ENCODE measurements around the gene AAMP. TPM values are rescaled to one million over a fixed set of nuclear protein-coding genes. Genes with fewer than 3 reads are reported as not detected.

Gene AAMP
- total RNA-seq, 1 donor from 2014 or later = 39.6 TPM

DNA sequence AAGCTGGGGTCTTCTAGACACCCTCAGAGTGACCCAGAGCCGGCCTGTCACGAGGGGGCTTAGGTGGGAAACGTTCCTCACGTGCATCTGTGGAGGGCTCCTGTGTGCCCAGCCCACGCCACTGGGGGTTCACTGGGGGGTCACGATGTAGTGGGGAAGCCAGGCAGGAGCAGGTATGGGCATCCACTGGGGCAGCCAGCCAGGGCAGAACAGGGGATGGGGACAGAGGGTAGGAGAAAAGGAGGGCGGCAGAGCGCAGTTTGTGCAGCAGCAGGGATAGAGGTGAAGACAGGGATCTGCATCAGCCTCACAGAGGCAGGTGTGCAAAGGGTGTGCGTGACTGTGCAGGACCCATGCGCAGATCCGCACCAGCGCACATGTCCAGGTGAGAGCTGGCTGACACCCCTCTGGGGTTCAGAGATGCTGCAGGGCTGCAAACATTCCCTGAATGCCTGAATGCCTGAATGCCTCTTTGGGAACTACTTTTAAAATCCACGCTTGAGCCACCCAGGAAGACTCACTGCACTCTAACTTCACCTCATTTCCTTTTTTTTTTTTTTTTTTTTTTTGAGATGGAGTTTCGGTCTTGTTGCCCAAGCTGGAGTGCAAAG lies 10.4 kb upstream of the AAMP start:
- Mint-ChIP-seq H3K36me3 (ENCODE audit: low read depth) (peaks cover 29% of the 10 kb centered on the region), H3K9me3 (ENCODE audit: low read depth) (no peaks in the 10 kb centered on the region), H3K27ac (ENCODE audit: unreplicated experiment) (no peak overlapping the region), H3K27me3 (ENCODE audit: low read depth) (no peaks in the 10 kb centered on the region), H3K4me1 (ENCODE audit: low read depth) (peaks cover 33% of the 10 kb centered on the region), H3K4me3 (ENCODE audit: unreplicated experiment) (no peak overlapping the region)
- no peak for DNase-seq (ENCODE audit: low spot score)
- TF ChIP-seq, protein P1, sequence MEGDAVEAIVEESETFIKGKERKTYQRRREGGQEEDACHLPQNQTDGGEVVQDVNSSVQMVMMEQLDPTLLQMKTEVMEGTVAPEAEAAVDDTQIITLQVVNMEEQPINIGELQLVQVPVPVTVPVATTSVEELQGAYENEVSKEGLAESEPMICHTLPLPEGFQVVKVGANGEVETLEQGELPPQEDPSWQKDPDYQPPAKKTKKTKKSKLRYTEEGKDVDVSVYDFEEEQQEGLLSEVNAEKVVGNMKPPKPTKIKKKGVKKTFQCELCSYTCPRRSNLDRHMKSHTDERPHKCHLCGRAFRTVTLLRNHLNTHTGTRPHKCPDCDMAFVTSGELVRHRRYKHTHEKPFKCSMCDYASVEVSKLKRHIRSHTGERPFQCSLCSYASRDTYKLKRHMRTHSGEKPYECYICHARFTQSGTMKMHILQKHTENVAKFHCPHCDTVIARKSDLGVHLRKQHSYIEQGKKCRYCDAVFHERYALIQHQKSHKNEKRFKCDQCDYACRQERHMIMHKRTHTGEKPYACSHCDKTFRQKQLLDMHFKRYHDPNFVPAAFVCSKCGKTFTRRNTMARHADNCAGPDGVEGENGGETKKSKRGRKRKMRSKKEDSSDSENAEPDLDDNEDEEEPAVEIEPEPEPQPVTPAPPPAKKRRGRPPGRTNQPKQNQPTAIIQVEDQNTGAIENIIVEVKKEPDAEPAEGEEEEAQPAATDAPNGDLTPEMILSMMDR (IDR thresholded peaks at IDR 0.05) = no peak

DNA sequence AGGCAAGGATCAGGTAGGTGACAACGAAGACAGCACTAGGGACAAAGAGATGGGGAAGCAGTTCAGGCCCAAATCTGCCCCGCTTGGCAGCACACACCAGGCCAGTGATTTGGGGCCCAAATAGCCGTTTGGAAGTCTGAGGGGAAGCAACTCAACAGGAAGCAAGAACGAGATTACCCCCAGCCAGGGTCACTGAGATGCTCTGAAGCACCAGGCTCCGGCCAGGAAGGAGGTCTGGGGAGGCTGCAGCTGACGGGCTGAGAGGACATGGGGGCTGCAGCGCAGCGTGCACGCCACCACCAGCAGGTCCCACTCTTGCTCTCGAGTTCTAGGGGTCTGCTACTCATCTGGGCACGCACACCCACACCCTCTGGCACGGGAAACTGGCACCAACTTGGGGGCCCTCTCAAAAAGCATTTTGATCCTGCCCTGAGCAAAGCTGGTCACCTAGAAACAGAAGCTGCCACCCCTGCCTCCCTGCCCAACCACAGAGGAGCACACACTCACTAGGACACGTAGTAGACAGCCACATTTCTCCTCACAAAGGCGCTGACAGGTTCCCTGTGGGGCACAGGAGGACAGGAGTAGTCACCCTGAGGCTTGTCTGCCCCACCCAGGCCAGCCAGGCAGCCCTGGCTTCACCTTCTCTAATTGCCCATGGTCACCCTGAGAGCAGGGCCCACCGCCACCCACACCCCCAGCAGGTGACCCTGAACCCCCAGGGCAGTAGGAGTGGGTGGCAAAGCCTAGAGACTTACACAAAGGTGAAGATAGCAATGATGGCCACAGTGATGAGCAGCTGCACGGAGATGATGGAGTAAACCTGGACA lies 8.8 kb upstream of the AAMP start:
- TF ChIP-seq, protein P1 (IDR thresholded peaks at IDR 0.05) = no peak
- DNase-seq (ENCODE audit: low spot score) = no peak
- H3K36me3 Mint-ChIP-seq (ENCODE audit: low read depth) = peaks cover 37% of the 10 kb centered on the region
- H3K27ac Mint-ChIP-seq (ENCODE audit: unreplicated experiment) = no peak overlapping the region
- no peaks in the 10 kb centered on the region for H3K9me3 Mint-ChIP-seq (ENCODE audit: low read depth)
- no peaks in the 10 kb centered on the region for H3K27me3 Mint-ChIP-seq (ENCODE audit: low read depth)
- peaks cover 21% of the 10 kb centered on the region for H3K4me1 Mint-ChIP-seq (ENCODE audit: low read depth)
- no peak overlapping the region for H3K4me3 Mint-ChIP-seq (ENCODE audit: unreplicated experiment)

DNA sequence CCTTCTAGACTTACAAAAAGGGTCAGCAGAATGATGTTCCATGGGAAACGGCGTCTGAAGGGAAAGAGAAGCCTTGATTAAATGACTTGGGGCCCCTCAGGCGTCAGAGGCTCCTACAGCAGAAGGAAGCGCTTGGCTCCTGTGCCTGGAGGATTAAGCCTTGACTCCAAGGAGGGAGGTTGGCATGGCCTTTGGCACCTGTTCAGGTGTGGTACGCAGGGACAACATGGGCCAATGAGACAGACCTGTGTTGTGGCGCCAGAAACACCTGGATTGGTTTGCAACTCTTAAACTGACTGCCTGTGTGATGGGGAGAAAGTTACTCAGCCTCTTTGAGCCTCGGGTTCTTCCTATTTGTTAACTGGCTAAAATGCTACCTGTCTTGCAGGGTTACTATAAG lies 8.0 kb upstream of the AAMP start:
- Mint-ChIP-seq H3K36me3 (ENCODE audit: low read depth) (peaks cover 39% of the 10 kb centered on the region), H3K4me3 (ENCODE audit: unreplicated experiment) (no peak overlapping the region), H3K9me3 (ENCODE audit: low read depth) (no peaks in the 10 kb centered on the region), H3K4me1 (ENCODE audit: low read depth) (peaks cover 19% of the 10 kb centered on the region), H3K27me3 (ENCODE audit: low read depth) (no peaks in the 10 kb centered on the region), H3K27ac (ENCODE audit: unreplicated experiment) (no peak overlapping the region)
- TF ChIP-seq, protein P1 (IDR thresholded peaks at IDR 0.05) = no peak
- no peak for DNase-seq (ENCODE audit: low spot score)

DNA sequence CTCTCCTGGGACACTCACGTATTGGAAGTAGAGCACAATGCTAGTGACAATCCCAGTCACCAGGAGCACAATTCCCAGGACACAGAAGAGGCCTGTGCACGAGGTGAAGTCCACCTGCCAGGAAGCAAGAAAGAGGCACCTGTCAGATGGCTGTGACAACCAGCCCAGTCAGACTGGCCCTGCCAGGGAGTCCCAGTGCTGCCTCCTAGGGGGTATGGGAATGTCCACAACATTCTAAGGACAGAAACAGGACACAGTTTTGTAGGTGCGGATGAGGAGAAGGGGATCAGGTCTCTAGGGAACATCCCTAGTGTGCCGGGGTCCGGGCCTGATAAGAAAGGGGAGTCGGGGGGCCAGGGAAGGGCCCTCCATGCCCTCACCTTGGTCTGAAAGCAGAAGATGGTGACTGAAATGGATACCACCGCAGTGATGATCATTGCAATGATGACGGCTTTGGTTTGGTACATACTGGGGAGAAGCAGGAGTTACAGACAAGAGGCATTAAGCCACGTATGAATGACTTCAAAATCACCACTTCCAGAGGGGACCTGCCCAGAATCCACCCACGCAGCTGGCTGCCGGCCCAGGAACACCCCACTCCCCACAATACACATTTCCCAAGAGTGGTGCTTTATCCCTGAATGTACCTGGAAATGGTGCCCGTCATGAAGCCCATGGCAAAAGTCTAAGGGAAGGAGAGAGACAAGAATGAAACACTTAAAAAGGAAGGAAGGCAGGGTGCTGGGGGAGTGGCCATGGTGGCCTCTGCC lies 7.2 kb upstream of the AAMP start:
- TF ChIP-seq, protein P1 (IDR thresholded peaks at IDR 0.05) = peak; percentile 24
- Mint-ChIP-seq H3K4me1 (ENCODE audit: low read depth) (peaks cover 19% of the 10 kb centered on the region), H3K27ac (ENCODE audit: unreplicated experiment) (no peak overlapping the region), H3K9me3 (ENCODE audit: low read depth) (no peaks in the 10 kb centered on the region), H3K4me3 (ENCODE audit: unreplicated experiment) (no peak overlapping the region), H3K27me3 (ENCODE audit: low read depth) (no peaks in the 10 kb centered on the region), H3K36me3 (ENCODE audit: low read depth) (peaks cover 39% of the 10 kb centered on the region)
- no peak for DNase-seq (ENCODE audit: low spot score)
